Keratinocyte (primary cell): ENCODE measurements around the gene PLCL2. TPM values are rescaled to one million over a fixed set of nuclear protein-coding genes. Genes with fewer than 3 reads are reported as not detected.

Experiments
- DNase-seq: peaks from one replicate; pipeline ENCODE4 v3.0.0-alpha.2; 2011; ENCODE audit warnings: low read depth, missing footprints, low spot score
- FAIRE-seq: peaks from 2 replicates; lab custom pipeline; 2011; peaks lifted over from hg19 to GRCh38; lab: Jason Lieb, UNC
- H2AFZ ChIP-seq: 2 replicates; pipeline ENCODE4 v1.6.0; 2012; ENCODE audit warnings: low read length, control low read depth, inconsistent platforms; ENCODE audit not compliant: control insufficient read depth
- H3K27ac ChIP-seq: 2 replicates; pipeline ENCODE4 v1.5.1; 2011; ENCODE audit warnings: low read length; ENCODE audit not compliant: control insufficient read depth, insufficient read depth
- H3K27me3 ChIP-seq: 3 replicates; pipeline ENCODE4 v1.6.0; 2011; ENCODE audit warnings: low read length; ENCODE audit not compliant: control insufficient read depth, insufficient read depth; ENCODE audit errors: extremely low read depth
- H3K36me3 ChIP-seq, 2 experiments: 2 replicates in 1 of 2; 3 replicates in 1 of 2; pipeline ENCODE4 v1.5.1; 2011; ENCODE audit warnings: low read length in 2 of 2, mild to moderate bottlenecking in 1 of 2; ENCODE audit not compliant: control insufficient read depth in 2 of 2, insufficient read depth in 2 of 2; ENCODE audit errors: extremely low read depth in 1 of 2
- H3K4me1 ChIP-seq: 3 replicates; pipeline ENCODE4 v1.5.1; 2011; ENCODE audit warnings: low read length; ENCODE audit not compliant: control insufficient read depth, insufficient read depth; ENCODE audit errors: extremely low read depth
- H3K4me2 ChIP-seq: 3 replicates; pipeline ENCODE4 v1.6.0; 2011; ENCODE audit warnings: low read depth, low read length; ENCODE audit not compliant: control insufficient read depth, insufficient read depth; ENCODE audit errors: extremely low read depth
- H3K4me3 ChIP-seq, 3 experiments: fragments of 200-600 bp in 1 of 3; sonication (generic) in 1 of 3; 2 replicates in 2 of 3; 3 replicates in 1 of 3; pipeline ENCODE4 v1.5.1; 2011 to 2016; ENCODE audit warnings: low read length in 3 of 3, mild to moderate bottlenecking in 3 of 3, control low read depth in 2 of 3, inconsistent platforms in 1 of 3, low read depth in 1 of 3, mixed read lengths in 1 of 3, mixed run types in 1 of 3, moderate library complexity in 1 of 3; ENCODE audit not compliant: control insufficient read depth in 2 of 3, insufficient read depth in 2 of 3; ENCODE audit errors: extremely low read depth in 1 of 3
- H3K79me2 ChIP-seq: 2 replicates; pipeline ENCODE4 v1.6.0; 2012; ENCODE audit warnings: low read length; ENCODE audit not compliant: control insufficient read depth, insufficient read depth
- H3K9ac ChIP-seq: 3 replicates; pipeline ENCODE4 v1.6.0; 2011; ENCODE audit warnings: low read length; ENCODE audit not compliant: control insufficient read depth, insufficient read depth; ENCODE audit errors: extremely low read depth
- H3K9me1 ChIP-seq: 3 replicates; pipeline ENCODE4 v1.6.0; 2011; ENCODE audit warnings: low read length; ENCODE audit not compliant: control insufficient read depth, insufficient read depth; ENCODE audit errors: extremely low read depth
- H3K9me3 ChIP-seq: 2 replicates; pipeline ENCODE4 v1.5.1; 2012; ENCODE audit warnings: low read depth, low read length; ENCODE audit not compliant: control insufficient read depth
- H4K20me1 ChIP-seq: 3 replicates; pipeline ENCODE4 v1.6.0; 2011; ENCODE audit warnings: low read length; ENCODE audit not compliant: control insufficient read depth, insufficient read depth; ENCODE audit errors: extremely low read depth
- CTCF ChIP-seq, 3 experiments: IDR thresholded peaks in 1 of 3; conservative IDR thresholded peaks in 1 of 3; optimal IDR thresholded peaks in 1 of 3; 2 replicates in 2 of 3; 3 replicates in 1 of 3; pipeline versions ENCODE3 to v1.5.1; 2011; ENCODE audit warnings: low read length in 3 of 3, mild to moderate bottlenecking in 3 of 3, moderate library complexity in 2 of 3, control low read depth in 1 of 3, inconsistent platforms in 1 of 3; ENCODE audit not compliant: insufficient read depth in 2 of 3; ENCODE audit errors: extremely low read depth in 1 of 3
- EZH2 ChIP-seq: IDR thresholded peaks from one replicate; pipeline ENCODE4 v1.6.1; 2012; ENCODE audit warnings: inconsistent platforms, mild to moderate bottlenecking, low read length, moderate library complexity
- dilution Hi-C: fragments of 300-500 bp; cut with MboI; formaldehyde crosslinking; loops from one replicate; pipeline ENCODE4 v1.7.0; 2020; ENCODE audit warnings: low sequenced_read_pairs; ENCODE audit not compliant: extremely low pct_ligation_motif_present
- polyA plus RNA-seq, 5 experiments: library from polyadenylated mRNA; depleted of rRNA in 3 of 5; stranded (reverse) in 3 of 5; stranded (forward) in 1 of 5; unstranded in 1 of 5; fragments of >200 nt; gene quantifications; 1 replicate in 1 of 5; 2 replicates in 3 of 5; 3 replicates in 1 of 5; pipeline versions ENCODE4 v1.2.1 to v1.2.3, GENCODE V29; 2011 to 2012; ENCODE audit warnings: missing spikeins in 2 of 5, low read depth in 1 of 5, low replicate concordance in 1 of 5

PLCL2 gene
- polyA plus RNA-seq, 1 donor (not counting 4 experiments of a cell fraction or from before 2014, with no cell fraction given) = 0.20 TPM

GRCh38 chr3:17074559-17074958 lies 189.8 kb downstream of the PLCL2 start:
- Histone ChIP-seq H3K9me3 (no peaks in the 10 kb centered on the region), H3K4me3 (no peak overlapping the region), H3K4me1 (no peaks in the 10 kb centered on the region), H3K27ac (no peak overlapping the region), H3K36me3 (no peaks in the 10 kb centered on the region), H3K27me3 (no peaks in the 10 kb centered on the region), H3K79me2 (no peaks in the 10 kb centered on the region), H4K20me1 (no peaks in the 10 kb centered on the region), H3K9ac (no peak overlapping the region), H2AFZ (no peak overlapping the region), H3K9me1 (no peaks in the 10 kb centered on the region), H3K4me2 (no peak overlapping the region)
- DNase-seq (no peak), FAIRE-seq (no peak)
- dilution Hi-C loops = no loop called here
- no peak for TF ChIP-seq CTCF (optimal IDR thresholded peaks at IDR 0.05 in 1 of 3, IDR thresholded peaks at IDR 0.05 in 1 of 3, conservative IDR thresholded peaks at IDR 0.05 in 1 of 3; ENCODE audit: extremely low read depth in 1 of 3, insufficient read depth in 2 of 3, low read length in 3 of 3)
- no peak for TF ChIP-seq EZH2

- FAIRE-seq (no peak), DNase-seq (no peak)
- H3K4me3 ChIP-seq = no peak overlapping the region
- dilution Hi-C loops = no loop called here
- H2AFZ ChIP-seq = no peak overlapping the region
- H3K36me3 ChIP-seq = no peaks in the 10 kb centered on the region
- H3K9me1 ChIP-seq = no peaks in the 10 kb centered on the region
- H3K27ac ChIP-seq = no peak overlapping the region
- H3K9ac ChIP-seq = no peak overlapping the region
- no peaks in the 10 kb centered on the region for H3K4me1 ChIP-seq
- H3K79me2 ChIP-seq = no peaks in the 10 kb centered on the region
- no peaks in the 10 kb centered on the region for H4K20me1 ChIP-seq
- no peaks in the 10 kb centered on the region for H3K9me3 ChIP-seq
- TF ChIP-seq EZH2 (no peak), CTCF (optimal IDR thresholded peaks at IDR 0.05 in 1 of 3, IDR thresholded peaks at IDR 0.05 in 1 of 3, conservative IDR thresholded peaks at IDR 0.05 in 1 of 3; ENCODE audit: extremely low read depth in 1 of 3, insufficient read depth in 2 of 3, low read length in 3 of 3) (no peak)
- H3K27me3 ChIP-seq = no peaks in the 10 kb centered on the region
- no peak overlapping the region for H3K4me2 ChIP-seq
Measured at GRCh38 chr3:17075358-17075757, 190.6 kb downstream of the PLCL2 start.
